Thyroid gland (tissue), 4 donors: ENCODE measurements around the gene CPN2.

Source experiments
- CTCF ChIP-seq, 6 experiments: fragments of 200-600 bp in 3 of 6; fragments of 450-650 bp in 3 of 6; sonication (generic) in 3 of 6; IDR thresholded peaks; one replicate each; pipeline ENCODE4 v1.5.1; 2016 to 2019; ENCODE audit warnings: antibody characterized with exemption in 6 of 6, mild to moderate bottlenecking in 2 of 6, inconsistent platforms in 1 of 6, moderate library complexity in 1 of 6
- POLR2A ChIP-seq, 2 donors: fragments of 450-650 bp; IDR thresholded peaks; one replicate each; pipeline ENCODE4 v1.6.1; 2017; ENCODE audit warnings: antibody characterized with exemption in 2 of 2, mild to moderate bottlenecking in 2 of 2, moderate library complexity in 1 of 2

GRCh38 chr3:194396539-194396858 lies 45.4 kb upstream of the CPN2 start:
- peak in 1 of 2 donors; percentile 2 for TF ChIP-seq POLR2A (IDR thresholded peaks at IDR 0.05)
- TF ChIP-seq CTCF (IDR thresholded peaks at IDR 0.05): no peak
